K562 treated with DMSO at 1 percent for 4 hours (cell line): Measurements from ENCODE around the gene CTCFL. TPM values are rescaled to one million over a fixed set of nuclear protein-coding genes. Genes with fewer than 3 reads are reported as not detected.

Experiments used
- total RNA-seq: library from RNA; unstranded; fragments of 300-600 nt; gene quantifications from 2 replicates; pipeline ENCODE4 v1.2.3, GENCODE V29; 2022; ENCODE audit not compliant: insufficient read depth

The CTCFL gene
- 80.4 and 92.1 TPM in 2 replicates for total RNA-seq

GRCh38 chr20:57524511-57525176 is at the start of gene CTCFL:
TSS of gene CTCFL (minus strand) at chr20:57525140. CDS start at chr20:57524205, 935 bp downstream.

GRCh38 chr20:57560554-57561355 is 35.8 kb upstream of the CTCFL start, which contains the start of gene PCK1:
TSS of gene PCK1 (plus strand) at chr20:57561110. CDS start at chr20:57561412, 302 bp downstream.

Other genes starting within 250 kb of the CTCFL start
- gene SPO11, start 195.3 kb downstream of the CTCFL start, total RNA-seq: not detected in 2 replicates
- gene RAE1, start 173.9 kb downstream of the CTCFL start, total RNA-seq: 34.3 and 37.9 TPM in 2 replicates
- gene RBM38, start 133.7 kb downstream of the CTCFL start, total RNA-seq: 88.2 and 112 TPM in 2 replicates
- gene PCK1, start 36.0 kb upstream of the CTCFL start, total RNA-seq: 0.34 TPM in 1 of 2 replicates, not detected in the other
- not detected in 2 replicates for gene ZBP1, start 95.3 kb upstream of the CTCFL start, total RNA-seq
- 0.52 and 0.60 TPM in 2 replicates for gene PMEPA1, start 184.9 kb upstream of the CTCFL start, total RNA-seq